HTERT RPE-1 (cell line): ENCODE measurements around the gene FAM120A.

Experiments used
- in situ Hi-C: fragments of 300-500 bp; cut with MboI; formaldehyde crosslinking; loops from 4 replicates; pipeline ENCODE4 v1.14.3; 2020; ENCODE audit warnings: low sequenced_read_pairs

FAM120A gene

GRCh38 chr9:93470391-93470790 lies 18.9 kb downstream of the FAM120A start:
- in situ Hi-C loops: no loop called here

- in situ Hi-C loops: no loop called here
These were observed 19.6 kb downstream of the FAM120A start for GRCh38 chr9:93471124-93471523.

GRCh38 chr9:93473411-93473810 lies 21.9 kb downstream of the FAM120A start:
- in situ Hi-C loops: no loop called here

- in situ Hi-C loops: no loop called here
These were observed 23.6 kb downstream of the FAM120A start for GRCh38 chr9:93475108-93475507.

- in situ Hi-C loops: no loop called here
These were observed 24.4 kb downstream of the FAM120A start for GRCh38 chr9:93475856-93476255.

- in situ Hi-C loops: no loop called here
These were observed 25.4 kb downstream of the FAM120A start for GRCh38 chr9:93476924-93477323.

GRCh38 chr9:93477397-93477796 lies 25.9 kb downstream of the FAM120A start:
- in situ Hi-C loops: no loop called here

GRCh38 chr9:93479726-93480125 lies 28.2 kb downstream of the FAM120A start:
- in situ Hi-C loops: no loop called here

GRCh38 chr9:93480262-93480661 lies 28.8 kb downstream of the FAM120A start:
- in situ Hi-C loops: no loop called here

- in situ Hi-C loops: no loop called here
These were observed 29.3 kb downstream of the FAM120A start for GRCh38 chr9:93480728-93481324.

- in situ Hi-C loops: no loop called here
These were observed 32.0 kb downstream of the FAM120A start for GRCh38 chr9:93483497-93483896.

- in situ Hi-C loops: no loop called here
These were observed 34.8 kb downstream of the FAM120A start for GRCh38 chr9:93486268-93486667.

- in situ Hi-C loops: no loop called here
These were observed 36.8 kb downstream of the FAM120A start for GRCh38 chr9:93488244-93488643.

- in situ Hi-C loops: no loop called here
These were observed 40.2 kb downstream of the FAM120A start for GRCh38 chr9:93491593-93492232.

GRCh38 chr9:93492327-93492726 lies 40.8 kb downstream of the FAM120A start:
- in situ Hi-C loops: no loop called here

- in situ Hi-C loops: no loop called here
These were observed 42.5 kb downstream of the FAM120A start for GRCh38 chr9:93493949-93494348.

GRCh38 chr9:93496285-93496684 lies 44.8 kb downstream of the FAM120A start:
- in situ Hi-C loops: no loop called here

GRCh38 chr9:93500571-93501298 lies 49.2 kb downstream of the FAM120A start:
- in situ Hi-C loops: no loop called here

- in situ Hi-C loops: no loop called here
These were observed 49.9 kb downstream of the FAM120A start for GRCh38 chr9:93501406-93501805.

- in situ Hi-C loops: no loop called here
These were observed 51.9 kb downstream of the FAM120A start for GRCh38 chr9:93503381-93503780.

GRCh38 chr9:93505541-93506132 lies 54.2 kb downstream of the FAM120A start:
- in situ Hi-C loops: no loop called here

- in situ Hi-C loops: no loop called here
These were observed 56.3 kb downstream of the FAM120A start for GRCh38 chr9:93507768-93508167.
